GM19240 (cell line): Measurements from ENCODE around the gene LRRC56.

Source experiments
- DNase-seq: peaks from one replicate; pipeline ENCODE4 v3.0.0; 2011; ENCODE audit warnings: low spot score; ENCODE audit not compliant: insufficient read length

The LRRC56 gene

GRCh38 chr11:596374-596773, 59.0 kb downstream of the LRRC56 start:
- DNase-seq, result no peak

GRCh38 chr11:597166-597725, 59.9 kb downstream of the LRRC56 start:
- no peak for DNase-seq

- no peak for DNase-seq
Observed at GRCh38 chr11:598005-598680, 60.8 kb downstream of the LRRC56 start.

GRCh38 chr11:601573-602245, 64.4 kb downstream of the LRRC56 start:
- no peak for DNase-seq

GRCh38 chr11:603154-603553, 65.8 kb downstream of the LRRC56 start:
- no peak for DNase-seq
